HL-60 (cell line): ENCODE results near the gene D2HGDH.

Experiments used
- DNase-seq, 2 experiments: peaks; one replicate each; pipeline ENCODE4 v3.0.0-alpha.2; 2010 to 2020; ENCODE audit warnings: low read depth in 1 of 2, low spot score in 1 of 2
- H3K27ac ChIP-seq: fragments of 250-450 bp; sonication (Bioruptor Pico); replicated peaks from 2 replicates; pipeline ENCODE4 v1.5.1; 2020; ENCODE audit warnings: mild to moderate bottlenecking, moderate library complexity
- H3K27me3 ChIP-seq: fragments of 250-450 bp; sonication (Bioruptor Pico); 2 replicates; pipeline ENCODE4 v1.5.1; 2021; ENCODE audit warnings: mild to moderate bottlenecking, moderate library complexity; ENCODE audit not compliant: insufficient read depth, poor library complexity, severe bottlenecking
- H3K4me3 ChIP-seq: replicated peaks from 2 replicates; pipeline ENCODE4 v1.5.1; 2011; ENCODE audit warnings: mild to moderate bottlenecking, control low read depth, low read length; ENCODE audit not compliant: insufficient read depth
- CTCF ChIP-seq: IDR thresholded peaks from one replicate; pipeline ENCODE4 v1.5.1; 2011; ENCODE audit warnings: low read length, control low read depth, inconsistent platforms; ENCODE audit not compliant: insufficient read depth
- GABPA ChIP-seq: IDR thresholded peaks from 2 replicates; pipeline ENCODE4 v1.6.1; 2012; ENCODE audit warnings: low read depth
- POLR2AphosphoS5 ChIP-seq: IDR thresholded peaks from 2 replicates; pipeline ENCODE4 v1.6.1; 2012; ENCODE audit warnings: low read depth
- REST ChIP-seq: IDR thresholded peaks from 2 replicates; pipeline ENCODE4 v1.6.1; 2012; ENCODE audit warnings: low read depth; ENCODE audit not compliant: insufficient replicate concordance
- SPI1 ChIP-seq: IDR thresholded peaks from 2 replicates; pipeline ENCODE4 v1.6.1; 2012; ENCODE audit warnings: low read depth, mild to moderate bottlenecking, borderline replicate concordance

The D2HGDH gene

GRCh38 chr2:241736111-241736510 is 1.7 kb downstream of the D2HGDH start:
- H3K27ac ChIP-seq = no peak overlapping the region
- no peak overlapping the region for H3K4me3 ChIP-seq
- DNase-seq = no peak
- no peak for TF ChIP-seq REST
- no peak for TF ChIP-seq SPI1
- no peak for TF ChIP-seq GABPA
- no peak for TF ChIP-seq CTCF
- TF ChIP-seq POLR2AphosphoS5 = no peak
- no peaks in the 10 kb centered on the region for H3K27me3 ChIP-seq

- no peak for DNase-seq
- TF ChIP-seq GABPA (no peak), CTCF (no peak), SPI1 (no peak), REST (no peak), POLR2AphosphoS5 (no peak)
- Histone ChIP-seq H3K27ac (no peak overlapping the region), H3K4me3 (no peak overlapping the region), H3K27me3 (no peaks in the 10 kb centered on the region)
Measured at GRCh38 chr2:241738040-241738686, 3.7 kb downstream of the D2HGDH start.

GRCh38 chr2:241739177-241739576 is 4.7 kb downstream of the D2HGDH start:
- no peak for TF ChIP-seq CTCF
- H3K27ac ChIP-seq = no peak overlapping the region
- H3K27me3 ChIP-seq = no peaks in the 10 kb centered on the region
- DNase-seq = no peak
- H3K4me3 ChIP-seq = no peak overlapping the region

GRCh38 chr2:241739651-241740050 is 5.2 kb downstream of the D2HGDH start:
- no peak for DNase-seq
- TF ChIP-seq CTCF = no peak
- no peak for TF ChIP-seq GABPA
- TF ChIP-seq POLR2AphosphoS5 = no peak
- Histone ChIP-seq H3K27me3 (no peaks in the 10 kb centered on the region), H3K4me3 (no peak overlapping the region), H3K27ac (no peak overlapping the region)
